ENCODE data around the gene KRTAP5-1. TPM values are rescaled to one million over a fixed set of nuclear protein-coding genes. Genes with fewer than 3 reads are reported as not detected.

Gene KRTAP5-1
- total RNA-seq, 1 experiment from 2014 or later = not detected

DNA sequence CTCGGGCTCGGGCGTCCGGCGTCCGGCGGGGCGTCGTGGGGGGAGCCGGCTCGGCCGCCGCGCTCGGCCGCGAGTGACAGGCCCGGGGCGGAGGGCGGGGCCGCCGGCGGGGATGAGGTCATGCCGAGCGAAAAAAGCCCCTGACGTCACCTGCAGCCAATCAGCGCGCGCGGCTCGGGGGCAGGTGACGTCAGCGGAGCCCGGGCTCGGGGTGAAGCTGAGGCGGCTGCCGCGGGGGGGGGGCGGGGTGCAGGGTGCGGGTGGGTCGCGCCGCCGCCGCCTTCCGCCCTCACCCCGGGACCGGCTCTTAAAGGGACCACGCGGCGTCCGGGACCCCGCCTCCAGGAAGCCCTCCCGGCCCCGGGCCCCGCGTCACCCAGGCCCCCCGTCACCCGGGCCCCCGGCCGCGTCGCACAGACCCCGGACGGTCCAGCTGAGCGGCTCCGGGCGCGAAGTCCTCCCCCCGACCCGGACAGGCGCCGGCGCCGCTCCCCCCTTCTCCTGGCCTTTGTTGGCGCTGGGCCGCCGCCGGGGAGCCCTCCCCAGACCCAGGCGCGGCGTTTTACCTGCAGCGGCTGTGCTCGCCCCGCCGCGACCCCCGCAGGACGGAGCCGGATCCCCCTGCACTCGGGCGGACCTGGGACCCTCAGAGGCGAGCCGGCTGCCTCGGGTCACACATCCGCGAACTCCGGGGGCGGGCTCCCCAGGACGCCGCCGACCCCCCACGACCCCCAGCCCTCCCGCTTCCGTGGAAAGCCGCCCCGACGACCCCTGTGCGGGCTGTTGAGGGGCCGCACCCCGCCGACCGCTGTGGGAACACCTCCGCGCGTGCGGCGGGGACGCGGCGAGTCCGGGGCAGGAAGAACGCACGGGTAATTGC lies 12.6 kb downstream of the KRTAP5-1 start, which contains the start of gene DUSP8:
TSS of gene DUSP8 (minus strand) at position 75 of the 880 bp plus-strand sequence. CDS start 6,445 bp downstream, outside the sequence.
- peak; percentile 69 for DNase-seq (ENCODE audit: low read depth)

DNA sequence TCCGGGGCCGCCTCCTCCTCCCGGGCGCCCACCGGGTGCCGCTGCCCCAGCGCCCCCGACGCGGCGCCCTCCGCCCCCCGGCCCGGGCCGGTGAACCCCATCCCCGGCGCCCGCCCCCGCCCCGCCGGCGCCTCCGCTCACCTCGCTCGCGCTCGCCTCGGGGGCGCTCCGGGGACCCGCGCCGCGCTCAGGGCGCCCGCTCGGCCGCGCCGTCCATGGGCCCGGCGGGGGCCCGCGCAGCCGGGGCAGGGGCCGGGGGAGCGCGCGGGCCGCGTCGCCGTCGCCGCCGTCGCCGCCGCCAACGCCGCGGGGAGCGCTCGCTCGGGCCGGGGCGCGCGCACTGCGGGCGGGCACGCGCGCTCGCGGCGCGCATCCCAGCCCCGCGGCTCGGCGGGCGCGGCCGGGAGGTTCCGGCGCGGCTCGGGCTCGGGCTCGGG lies 13.3 kb downstream of the KRTAP5-1 start:
- no peak for DNase-seq (ENCODE audit: low read depth)

DNA sequence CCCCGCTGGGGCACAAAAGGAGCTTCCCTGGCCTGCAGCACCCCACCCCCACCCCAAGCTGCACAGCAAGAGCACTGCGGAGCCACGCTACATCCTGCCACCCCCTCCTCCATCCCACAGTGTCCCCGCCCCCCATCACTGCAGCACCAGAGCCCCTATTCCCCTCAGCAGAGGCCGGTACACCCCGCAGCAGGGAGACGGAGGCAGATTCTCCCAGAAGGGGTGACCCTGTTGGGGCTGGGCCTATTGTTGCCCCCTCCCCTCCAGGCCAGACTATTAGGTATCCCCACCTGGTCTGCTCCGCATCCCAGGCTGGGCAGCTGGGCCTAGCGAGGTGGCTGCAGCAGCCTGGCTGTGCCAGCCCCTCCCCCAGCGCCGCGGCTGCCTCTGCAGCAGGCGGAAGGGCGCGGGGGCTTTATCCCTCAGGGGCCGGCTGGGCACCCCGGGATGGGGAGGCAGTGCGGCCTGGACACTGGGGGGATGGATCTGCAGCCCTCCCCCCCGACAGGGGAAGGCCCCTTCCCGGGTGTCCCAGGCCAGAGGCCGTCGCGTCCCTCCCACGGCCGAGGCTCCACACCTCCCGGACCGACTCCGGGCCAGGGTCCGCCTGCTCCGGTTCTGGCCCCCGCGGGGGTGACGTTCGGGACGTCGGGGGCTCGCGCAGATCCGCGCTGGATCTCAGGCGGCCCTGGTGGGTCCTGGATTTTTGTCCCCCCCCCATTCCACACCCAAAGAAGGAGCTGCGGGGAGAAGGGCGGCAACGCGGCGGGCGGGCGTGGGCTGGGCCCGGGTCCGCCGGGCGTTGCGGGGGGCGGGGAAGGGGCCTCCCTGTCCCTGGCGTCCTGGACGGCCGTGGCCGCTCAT lies 14.0 kb downstream of the KRTAP5-1 start:
- DNase-seq (ENCODE audit: low read depth) = no peak

DNA sequence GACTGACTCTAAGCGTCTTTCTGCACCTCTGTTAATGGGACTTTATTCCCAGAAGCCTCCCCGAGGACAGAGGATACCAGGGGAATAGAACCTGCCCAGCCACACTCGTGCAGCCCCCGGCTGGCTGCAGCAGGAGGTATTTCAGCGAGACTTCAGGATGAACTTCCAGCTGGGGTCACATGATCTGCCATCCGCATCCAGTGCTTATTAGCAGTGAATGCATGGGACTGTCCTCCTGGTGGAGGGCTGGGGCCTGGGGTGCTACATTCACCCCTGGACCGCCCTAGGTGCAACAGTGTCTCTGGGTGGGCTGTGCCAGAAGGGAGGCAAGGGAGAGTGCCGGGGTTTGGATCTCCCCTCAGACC lies 14.6 kb downstream of the KRTAP5-1 start:
- no peak for DNase-seq (ENCODE audit: low read depth)

DNA sequence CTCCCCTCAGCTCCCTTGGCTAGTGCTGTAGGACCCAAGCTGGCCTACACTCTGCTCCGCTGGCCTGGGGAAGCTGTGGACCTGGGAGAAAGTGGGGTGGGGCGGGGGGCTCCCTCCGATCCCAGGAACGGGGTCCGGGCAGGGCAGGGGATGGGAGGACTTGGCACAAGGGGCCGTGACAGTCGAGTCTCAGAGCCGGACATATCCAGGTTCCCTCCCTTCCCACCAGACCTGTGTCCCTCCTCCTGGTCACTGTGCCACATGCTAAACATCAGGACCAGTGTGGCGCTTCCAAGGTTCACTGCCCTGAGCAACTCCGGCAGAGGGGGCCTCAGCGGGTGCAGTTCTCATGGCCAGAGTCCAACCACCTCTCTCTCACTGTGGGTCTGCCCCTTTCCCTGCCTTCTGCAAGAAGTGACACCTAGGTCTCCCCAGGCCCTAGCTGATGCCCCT lies 15.1 kb downstream of the KRTAP5-1 start:
- no peak for DNase-seq (ENCODE audit: low read depth)

DNA sequence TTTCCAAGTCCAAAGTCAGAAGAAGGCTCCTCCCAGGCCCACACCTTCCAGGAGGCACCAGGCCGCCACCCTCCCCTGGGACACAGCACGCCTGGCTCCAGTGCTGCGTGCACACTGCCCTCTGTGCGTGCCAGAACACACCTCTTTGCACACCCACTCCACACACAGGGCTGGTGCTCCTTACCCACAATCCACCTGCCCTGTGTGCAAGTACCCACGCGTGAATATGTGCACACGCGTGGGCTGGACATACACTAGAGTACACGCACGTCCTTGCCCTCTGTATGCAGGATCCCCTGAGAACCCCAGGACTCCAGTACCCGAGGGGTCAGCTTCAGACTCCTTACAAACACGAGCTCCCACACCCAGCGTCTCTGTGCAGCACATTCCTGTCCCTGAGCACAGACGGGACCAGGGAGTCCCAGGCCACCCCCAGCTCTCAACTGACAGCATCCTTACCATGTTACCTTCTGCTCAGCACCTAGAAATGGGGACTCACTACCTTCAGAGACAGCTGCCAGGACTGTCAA lies 15.8 kb downstream of the KRTAP5-1 start:
- DNase-seq (ENCODE audit: low read depth) = no peak

DNA sequence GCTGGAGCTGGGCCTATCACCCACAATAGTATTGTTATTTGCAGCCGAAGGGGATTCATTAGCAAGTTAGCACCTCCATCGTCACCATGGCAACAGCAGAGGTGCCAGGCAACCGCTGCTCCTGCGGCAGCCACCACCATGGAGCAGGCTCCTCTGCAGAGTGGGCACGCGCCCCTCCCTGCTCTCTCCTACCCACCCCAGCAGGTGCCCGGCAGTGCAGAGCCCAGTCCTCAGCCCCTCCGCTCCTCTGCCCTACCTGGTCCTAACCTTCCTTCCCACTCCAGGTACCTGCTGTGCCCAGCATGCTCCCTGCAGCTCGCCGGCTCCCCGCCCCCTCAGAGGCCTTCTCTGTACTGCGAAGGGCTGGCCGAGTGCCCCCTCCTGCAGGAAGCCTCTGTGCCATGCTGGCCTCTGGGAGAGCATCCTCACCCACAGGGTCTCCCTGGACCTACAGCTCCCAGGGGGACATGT lies 16.6 kb downstream of the KRTAP5-1 start:
- DNase-seq (ENCODE audit: low read depth) = no peak

DNA sequence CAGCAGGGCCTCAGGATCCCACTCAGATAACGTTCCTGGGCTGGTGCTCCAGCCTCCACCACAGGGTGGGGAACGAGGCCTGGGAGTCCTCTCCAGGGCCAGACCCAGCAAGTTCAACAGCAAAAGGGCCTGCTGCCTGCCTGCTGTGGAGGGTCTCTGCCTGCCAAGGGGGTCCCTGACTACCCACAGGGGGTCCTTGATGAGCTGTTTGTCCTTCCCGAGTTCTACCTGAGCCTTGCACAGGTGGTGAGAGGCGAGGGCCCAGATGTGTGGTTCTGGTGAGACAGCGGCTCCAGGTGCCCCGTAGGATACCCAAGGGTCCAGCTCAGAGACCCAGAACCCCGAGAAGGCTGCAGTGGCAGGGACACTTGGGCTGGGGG lies 17.4 kb downstream of the KRTAP5-1 start:
- DNase-seq (ENCODE audit: low read depth) = no peak

DNA sequence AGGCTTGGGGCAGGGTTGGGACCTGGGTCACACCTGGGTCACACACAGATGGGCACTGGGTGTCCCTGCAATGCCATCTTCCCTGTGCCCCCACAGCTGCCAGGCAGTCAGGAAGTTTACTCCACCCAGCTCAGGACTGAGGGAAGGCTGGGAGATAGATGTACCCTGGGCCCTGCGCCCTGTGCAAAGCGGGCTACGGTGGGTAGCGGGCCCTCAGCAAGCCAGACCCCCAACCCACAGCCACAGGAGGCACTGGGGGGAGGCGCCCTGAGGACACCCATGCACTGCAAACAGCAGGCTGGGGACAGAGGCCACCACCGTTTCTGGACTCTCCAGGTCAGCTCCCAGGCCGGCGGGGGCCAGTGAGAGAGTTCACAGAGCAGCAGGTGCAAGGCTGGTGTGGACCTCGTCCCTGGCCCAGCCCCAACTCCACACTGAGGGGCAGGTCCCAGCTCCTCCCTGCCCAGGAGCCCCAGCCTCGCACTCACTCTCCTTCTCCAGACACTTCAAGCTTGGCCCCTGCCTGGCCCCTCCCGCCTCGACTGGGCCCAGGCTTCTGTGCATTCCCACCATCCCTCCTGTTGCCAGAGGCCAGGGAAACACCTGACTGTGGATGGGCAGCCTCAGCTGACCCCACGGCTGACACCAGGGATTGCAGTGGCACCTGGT lies 17.9 kb downstream of the KRTAP5-1 start:
- DNase-seq (ENCODE audit: low read depth) = no peak

DNA sequence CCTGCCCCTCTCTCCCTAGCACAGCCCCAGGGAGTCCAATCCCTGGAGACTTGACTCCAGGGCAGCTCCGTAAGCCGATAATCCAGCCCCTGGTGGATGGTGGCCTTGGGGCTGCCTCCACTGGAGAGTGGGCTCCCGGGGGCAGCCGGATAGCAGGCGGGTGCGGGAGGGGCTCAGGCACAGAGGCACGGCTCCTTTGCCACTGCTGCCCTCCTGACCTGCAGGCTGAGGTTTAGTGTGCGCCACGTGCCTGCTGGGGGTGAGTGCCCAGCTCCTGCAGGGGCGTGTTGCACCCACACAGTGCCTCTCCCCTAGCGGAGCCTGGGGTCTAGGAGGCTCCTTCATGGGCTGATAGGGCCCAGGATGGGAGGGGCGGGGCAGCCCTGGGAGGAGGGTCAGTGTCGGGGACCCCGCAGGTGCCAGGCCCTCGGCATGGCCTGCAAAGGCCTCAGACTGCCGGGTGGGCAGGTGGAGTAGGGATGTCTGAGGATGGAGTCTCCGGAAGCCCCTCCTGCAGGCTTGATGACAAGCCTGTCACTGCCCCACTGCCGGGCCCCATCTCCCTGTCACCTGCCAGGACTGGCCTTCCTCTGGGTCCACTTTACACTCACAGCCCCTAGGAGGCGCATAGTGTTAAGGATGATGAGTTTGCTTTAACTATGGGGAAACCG lies 18.6 kb downstream of the KRTAP5-1 start:
- no peak for DNase-seq (ENCODE audit: low read depth)

DNA sequence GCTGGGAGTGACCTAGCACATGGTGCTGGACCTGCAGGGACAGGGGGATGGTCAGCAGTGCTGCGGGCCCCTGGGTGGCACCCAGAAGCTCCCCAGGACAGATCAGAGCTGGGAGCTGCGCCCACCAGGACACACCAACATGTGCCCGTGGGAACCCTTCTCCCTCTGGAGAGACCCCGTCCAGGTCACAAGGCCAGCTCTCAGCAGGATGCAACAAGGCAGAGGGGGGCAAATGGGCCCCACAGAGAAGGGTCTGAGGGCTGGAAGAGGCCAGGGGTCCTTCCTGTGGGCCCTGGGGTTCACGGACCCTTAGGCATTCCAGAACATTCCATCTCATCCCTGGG lies 19.2 kb downstream of the KRTAP5-1 start:
- no peak for DNase-seq (ENCODE audit: low read depth)

DNA sequence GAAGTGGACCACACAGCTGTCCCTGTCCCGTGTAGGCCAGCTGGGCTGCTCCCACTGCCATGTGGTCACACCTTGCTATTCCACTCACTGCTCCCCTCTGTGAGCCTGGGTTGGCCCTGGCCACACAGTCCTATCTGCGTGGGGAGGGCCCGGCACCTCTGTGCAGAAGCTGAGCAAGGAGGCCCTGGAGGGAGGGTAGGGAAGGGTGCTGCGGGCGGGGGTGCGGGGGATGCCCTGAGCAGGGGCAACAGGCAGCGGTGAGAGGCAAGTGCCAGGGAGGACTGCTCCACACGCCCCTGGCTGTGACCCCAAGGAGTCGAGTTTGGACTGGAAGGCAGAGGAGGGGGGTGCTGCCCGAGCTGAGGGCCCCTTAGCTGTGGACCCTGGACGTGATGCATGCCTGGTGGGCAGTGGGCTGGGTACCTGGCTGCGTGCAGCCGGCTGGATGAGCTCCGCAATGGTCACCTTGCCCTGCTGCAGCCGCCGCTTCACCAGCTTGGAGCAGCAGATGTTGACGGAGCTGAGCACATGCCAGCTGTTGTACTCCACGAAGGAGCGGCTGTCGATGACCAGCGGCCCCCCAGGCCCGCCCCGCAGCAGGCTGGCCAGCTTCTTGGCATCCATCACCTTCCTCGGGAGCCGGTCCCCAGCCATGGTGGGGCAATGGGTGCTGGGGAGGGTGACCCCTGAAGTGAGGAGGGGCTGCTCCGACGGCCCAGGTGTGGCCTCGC lies 19.7 kb downstream of the KRTAP5-1 start:
- DNase-seq (ENCODE audit: low read depth) = no peak

DNA sequence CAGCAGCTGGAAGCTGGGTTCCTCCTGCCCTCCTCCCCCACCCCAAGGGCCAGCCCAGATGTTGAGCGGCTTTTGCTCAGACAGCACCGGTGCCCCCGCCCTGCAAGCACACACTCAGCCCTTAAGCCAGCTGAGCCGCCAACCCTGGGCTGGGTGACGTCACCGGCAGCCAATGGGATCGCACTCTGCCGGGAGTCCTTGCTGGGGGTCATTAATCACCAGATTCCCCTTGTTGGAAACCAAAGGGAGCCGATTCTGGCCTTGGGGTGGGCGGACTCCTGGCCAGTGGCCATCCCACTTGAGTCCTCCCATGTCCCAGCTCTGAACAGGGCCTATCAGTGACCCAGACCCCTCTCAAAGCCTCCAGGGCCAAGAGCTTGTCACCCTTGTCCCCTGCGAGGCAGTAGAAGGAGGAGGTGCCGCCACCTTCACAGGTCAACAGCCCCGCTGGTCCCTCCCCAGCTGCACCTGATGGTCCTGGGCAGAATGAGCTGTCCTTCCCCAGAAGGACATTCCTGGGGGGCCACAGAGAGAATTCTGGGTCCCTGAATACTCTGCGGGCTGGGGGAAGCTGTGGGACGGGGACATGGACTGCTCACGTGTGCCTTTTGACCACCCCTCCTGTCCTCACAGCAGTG lies 20.4 kb downstream of the KRTAP5-1 start:
- peak; percentile 59 for DNase-seq (ENCODE audit: low read depth)

DNA sequence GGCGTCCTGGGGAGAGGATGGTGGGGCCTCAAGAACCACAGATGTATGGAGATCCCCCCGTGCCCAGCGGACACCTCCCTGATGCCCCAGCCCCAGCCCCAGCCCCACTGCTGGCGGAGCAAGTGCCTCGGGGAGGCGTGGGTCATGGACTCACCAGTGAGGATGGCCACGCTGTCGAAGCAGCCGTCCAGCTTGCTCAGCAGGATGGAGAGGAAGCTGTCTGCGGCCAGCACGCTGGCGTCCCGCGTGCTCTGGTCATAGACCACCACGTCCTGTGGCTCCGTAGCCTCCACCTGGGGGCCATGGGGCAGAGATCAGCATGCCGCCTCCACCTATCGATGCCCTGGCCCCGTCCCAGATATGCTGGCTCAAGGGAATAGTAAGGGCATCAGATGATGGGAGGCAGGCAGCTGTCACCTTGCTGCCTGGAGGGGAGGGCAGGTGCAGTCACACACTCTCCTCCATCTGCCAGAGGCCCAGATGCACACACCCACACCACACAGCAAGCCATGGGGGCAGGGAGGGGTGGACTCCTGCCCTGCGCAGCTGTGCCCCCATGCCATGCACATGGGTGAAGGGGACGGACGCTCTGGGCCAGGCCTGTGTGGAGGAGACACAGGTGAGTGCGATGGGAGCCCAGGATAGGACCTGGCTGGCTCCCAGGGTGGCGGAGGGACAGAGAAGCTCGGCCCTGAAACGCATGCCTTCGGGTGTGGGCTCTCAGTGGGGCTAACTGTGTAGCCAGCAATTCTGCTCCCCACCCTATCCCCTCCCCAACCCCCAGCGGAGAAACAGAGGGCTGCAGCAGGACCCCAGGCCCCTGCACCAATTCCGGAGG lies 21.2 kb downstream of the KRTAP5-1 start:
- no peak for DNase-seq (ENCODE audit: low read depth)

DNA sequence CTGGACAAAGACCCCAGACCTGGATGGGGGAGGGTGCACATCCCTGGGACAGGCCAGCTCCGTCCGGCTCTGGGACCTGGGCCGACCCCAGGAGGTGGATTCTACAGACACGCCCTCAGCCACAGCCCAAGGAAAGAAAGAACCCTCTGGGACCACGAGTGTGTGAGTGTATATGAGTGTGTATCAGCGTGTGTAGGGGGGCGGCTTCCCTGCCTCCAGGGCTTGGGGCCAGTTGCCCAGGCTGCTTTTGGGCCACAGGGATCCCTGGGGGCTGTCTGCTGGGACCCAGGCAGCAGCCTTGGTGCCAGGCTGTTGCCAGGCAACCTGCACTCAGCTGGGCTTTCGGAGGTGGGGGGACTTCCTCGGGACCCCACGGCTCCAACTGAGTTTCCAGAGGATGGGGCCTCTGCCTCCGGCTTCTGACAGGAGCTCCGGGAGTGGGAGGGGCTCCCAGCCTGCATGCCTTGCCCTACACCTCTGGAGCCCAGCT lies 21.9 kb downstream of the KRTAP5-1 start:
- no peak for DNase-seq (ENCODE audit: low read depth)

DNA sequence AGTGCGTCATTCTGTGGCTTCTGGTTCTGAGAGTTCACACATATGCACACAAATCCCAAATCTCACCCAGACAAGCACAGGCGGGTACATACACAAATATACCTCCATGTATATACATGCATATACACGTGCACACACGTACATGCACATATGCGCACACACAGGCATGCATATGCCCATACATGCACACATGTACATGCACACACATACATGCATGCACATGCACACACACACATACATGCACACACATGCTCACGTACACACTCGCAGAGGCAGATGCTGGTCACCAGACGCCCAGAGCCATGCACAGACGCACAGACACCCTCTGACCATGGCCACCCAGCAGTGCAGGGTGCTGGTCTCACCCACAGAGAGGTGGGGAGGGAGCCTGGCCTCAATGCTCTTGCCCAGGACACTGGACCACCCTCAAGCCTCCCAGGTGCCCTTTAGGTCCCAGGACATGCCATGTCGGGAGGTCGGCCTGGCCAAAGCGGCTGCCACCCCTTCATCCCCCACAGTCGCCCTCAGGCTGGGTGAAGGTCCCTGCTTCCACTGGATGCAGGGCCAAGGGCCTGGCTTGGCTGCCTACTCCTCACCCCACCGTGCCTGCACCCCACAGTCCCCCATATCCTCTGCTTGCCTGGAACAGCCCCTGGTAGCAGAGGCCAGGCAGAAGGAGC lies 22.5 kb downstream of the KRTAP5-1 start:
- DNase-seq (ENCODE audit: low read depth) = no peak

DNA sequence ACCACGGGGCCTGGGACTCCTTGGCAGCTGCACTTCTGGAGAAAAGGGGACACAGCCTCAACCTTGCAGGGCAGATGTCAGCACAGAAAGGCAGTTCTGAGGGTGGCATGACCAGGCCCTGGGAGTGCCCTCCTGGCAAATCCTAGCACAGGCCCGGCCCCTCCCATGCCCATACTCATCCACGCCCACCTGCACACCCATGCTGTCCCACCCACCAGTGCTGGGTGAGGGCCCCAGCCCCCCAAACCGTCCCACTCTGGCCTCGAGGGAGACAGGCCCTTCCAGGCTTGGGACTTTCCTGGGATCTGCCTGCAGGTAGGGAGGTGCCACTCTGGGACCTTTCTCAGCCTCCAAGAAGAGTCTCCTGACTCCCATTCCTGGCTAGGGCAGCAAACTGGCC lies 23.1 kb downstream of the KRTAP5-1 start:
- DNase-seq (ENCODE audit: low read depth) = no peak

DNA sequence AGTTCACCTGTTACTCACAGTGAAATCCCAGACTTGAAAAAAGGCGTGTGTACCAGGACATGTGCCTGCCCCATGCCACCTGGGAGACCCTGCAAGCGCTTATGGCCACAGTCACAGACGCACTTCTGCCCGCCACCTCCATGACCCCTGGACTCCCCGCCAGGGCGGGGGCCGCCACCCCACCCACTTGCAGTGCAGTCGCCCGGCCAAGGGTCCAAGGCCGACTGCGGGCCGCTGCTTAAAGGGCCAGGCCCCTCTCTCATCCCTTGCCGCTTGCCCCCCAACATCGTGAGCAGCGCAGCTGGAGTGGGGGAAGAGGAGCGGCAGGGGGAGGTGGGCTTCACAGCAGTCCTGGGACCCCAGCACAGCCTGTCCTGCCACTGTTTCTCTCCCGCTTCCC lies 23.8 kb downstream of the KRTAP5-1 start:
- no peak for DNase-seq (ENCODE audit: low read depth)

Data from HT1080 (cell line).